GM18526 (cell line): ENCODE results near the gene AAMP.
A peak's percentile ranks its signal among the peaks of the same experiment; 100 is the strongest.

Experiments used
- POLR2A ChIP-seq: IDR thresholded peaks from 3 replicates; pipeline ENCODE4 v1.6.1; 2011; ENCODE audit not compliant: insufficient read length; ENCODE audit errors: extremely low read depth

AAMP gene

GRCh38 chr2:218296847-218297246 is 26.9 kb upstream of the AAMP start:
- TF ChIP-seq POLR2A, result no peak

GRCh38 chr2:218296200-218296599 is 26.3 kb upstream of the AAMP start:
- TF ChIP-seq POLR2A, result no peak

GRCh38 chr2:218295029-218295428 is 25.1 kb upstream of the AAMP start:
- TF ChIP-seq POLR2A, result no peak

GRCh38 chr2:218294430-218295022 is 24.6 kb upstream of the AAMP start:
- no peak for TF ChIP-seq POLR2A

- TF ChIP-seq POLR2A, result no peak
Measured at GRCh38 chr2:218293715-218294429, 23.9 kb upstream of the AAMP start.

- peak; percentile 27 for TF ChIP-seq POLR2A
Measured at GRCh38 chr2:218292048-218293014, 22.4 kb upstream of the AAMP start, which contains the start of gene TMBIM1. Gene TMBIM1, minus strand, starts transcription at chr2:218292503. Its CDS starts 10,362 bp downstream, at chr2:218282141.

GRCh38 chr2:218291318-218292047 is 21.5 kb upstream of the AAMP start:
- no peak for TF ChIP-seq POLR2A

- TF ChIP-seq POLR2A, result no peak
Measured at GRCh38 chr2:218290316-218291261, 20.7 kb upstream of the AAMP start.

GRCh38 chr2:218289639-218290315 is 19.8 kb upstream of the AAMP start:
- TF ChIP-seq POLR2A, result no peak

GRCh38 chr2:218286570-218287459 is 16.9 kb upstream of the AAMP start:
- peak; percentile 40 for TF ChIP-seq POLR2A

GRCh38 chr2:218285604-218286003 is 15.7 kb upstream of the AAMP start:
- TF ChIP-seq POLR2A, result no peak

GRCh38 chr2:218284106-218284811 is 14.3 kb upstream of the AAMP start:
- TF ChIP-seq POLR2A, result no peak
